Stimulated activated CD4-positive, alpha-beta T cell treated with anti-CD3 and anti-CD28 coated beads, Interleukin-1b, Interleukin-23, amount 100 ng/mL, for 24 hours (primary cell): ENCODE data around the gene CHRND.
A peak's percentile ranks its signal among the peaks of the same experiment; 100 is the strongest.

Source experiments
- DNase-seq, 4 experiments: peaks; one replicate each; pipeline ENCODE4 v3.0.0-alpha.2; 2020; ENCODE audit warnings: low read depth in 4 of 4, low spot score in 1 of 4

Gene CHRND

DNA sequence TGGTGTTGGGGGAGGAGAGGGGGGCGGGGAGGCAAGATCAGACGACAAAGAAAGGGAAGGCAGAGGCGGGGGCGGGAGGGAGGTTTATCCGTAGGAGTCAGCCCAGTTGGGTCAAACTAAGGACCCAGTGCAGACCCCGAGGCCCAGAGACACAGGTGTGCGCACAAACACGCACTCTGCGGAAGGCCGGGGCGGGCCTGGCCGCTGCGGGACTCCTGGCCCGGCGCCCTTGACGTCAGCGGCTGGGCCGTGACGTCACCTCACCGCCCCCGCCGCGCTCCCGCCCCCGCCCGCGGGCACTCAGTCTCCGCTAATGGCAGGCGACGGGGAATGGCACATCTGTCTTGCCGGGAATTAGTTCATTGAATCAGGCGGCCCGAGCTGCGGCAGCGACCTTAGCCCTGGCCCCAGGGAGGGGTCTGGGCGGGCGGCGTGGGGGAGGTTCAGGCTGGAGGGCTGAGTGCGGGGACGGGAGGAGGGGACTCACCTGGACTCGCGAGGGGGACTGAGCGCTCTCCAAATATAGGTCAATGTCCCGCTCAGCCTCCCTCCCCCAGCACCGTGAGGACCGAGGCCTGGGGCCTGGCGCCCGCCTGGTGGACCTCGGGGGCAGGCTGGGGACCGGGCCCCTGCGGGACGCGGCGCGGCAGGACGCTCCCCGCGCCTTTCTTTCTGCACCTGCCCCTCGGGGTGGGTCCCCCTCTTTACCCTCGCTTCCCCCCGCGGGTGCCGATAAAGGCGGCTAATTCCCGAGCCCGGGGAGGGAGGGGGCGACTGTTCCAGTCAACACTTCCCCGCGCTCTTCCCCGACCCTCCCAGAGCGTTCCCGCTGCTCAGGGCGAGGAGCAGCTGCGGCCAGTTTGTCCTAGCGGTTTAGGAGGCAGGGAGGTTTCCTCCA, 22.8 kb upstream of the CHRND start:
- peak in 1 of 4 experiments; percentile 34 for DNase-seq

GRCh38 chr2:232503809-232504323, 22.1 kb upstream of the CHRND start:
- DNase-seq: no peak

DNA sequence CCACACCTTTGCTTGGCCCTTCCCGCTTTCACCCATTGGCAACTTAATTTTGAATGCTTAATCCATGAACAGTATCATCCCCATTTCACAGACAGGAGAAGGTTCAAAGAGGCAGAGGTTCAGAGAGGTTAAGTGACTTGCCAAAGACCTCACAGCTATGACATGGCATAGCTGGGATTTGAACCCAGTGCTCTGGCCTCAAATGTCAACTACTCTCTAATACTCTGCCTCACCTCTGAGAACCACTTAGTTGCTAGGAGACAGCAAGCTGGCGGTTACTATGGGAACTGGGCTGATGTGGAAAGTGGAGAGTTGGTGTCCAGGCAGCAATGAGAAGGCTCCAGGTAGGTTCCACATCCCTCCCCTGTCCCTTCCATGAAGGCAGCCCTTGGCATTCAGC, 21.5 kb upstream of the CHRND start:
- no peak for DNase-seq

GRCh38 chr2:232505856-232506255, 20.1 kb upstream of the CHRND start:
- no peak for DNase-seq

GRCh38 chr2:232506709-232507108, 19.3 kb upstream of the CHRND start:
- DNase-seq: no peak

GRCh38 chr2:232508251-232508650, 17.7 kb upstream of the CHRND start:
- no peak for DNase-seq

DNA sequence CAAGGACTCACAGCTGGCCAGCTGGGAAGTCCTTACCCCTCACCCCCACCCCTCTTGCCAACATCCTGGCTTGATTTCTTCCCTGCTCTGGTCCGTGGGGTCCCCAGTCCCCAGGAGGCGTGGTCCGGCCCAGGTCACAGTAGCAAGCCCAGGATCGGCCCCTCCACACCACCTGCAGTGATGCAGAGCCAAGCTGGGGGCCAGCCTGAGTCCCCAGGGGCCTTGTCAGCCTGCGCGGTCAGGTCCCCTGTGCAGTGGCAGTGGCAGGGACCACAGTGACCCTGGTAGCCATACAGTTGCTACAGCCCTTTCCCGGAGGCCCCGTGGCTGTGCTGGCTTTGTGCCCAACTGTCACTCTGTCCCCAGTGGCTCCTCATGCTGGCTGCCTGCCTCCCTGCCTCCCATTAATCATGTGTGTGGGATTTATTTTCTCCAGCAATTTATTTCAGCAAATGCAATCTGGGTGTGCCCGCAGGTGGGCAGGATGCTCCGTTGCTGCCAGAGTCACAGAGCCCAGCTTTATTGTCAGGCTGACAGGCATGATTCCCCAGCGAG, 14.5 kb upstream of the CHRND start:
- no peak for DNase-seq

DNA sequence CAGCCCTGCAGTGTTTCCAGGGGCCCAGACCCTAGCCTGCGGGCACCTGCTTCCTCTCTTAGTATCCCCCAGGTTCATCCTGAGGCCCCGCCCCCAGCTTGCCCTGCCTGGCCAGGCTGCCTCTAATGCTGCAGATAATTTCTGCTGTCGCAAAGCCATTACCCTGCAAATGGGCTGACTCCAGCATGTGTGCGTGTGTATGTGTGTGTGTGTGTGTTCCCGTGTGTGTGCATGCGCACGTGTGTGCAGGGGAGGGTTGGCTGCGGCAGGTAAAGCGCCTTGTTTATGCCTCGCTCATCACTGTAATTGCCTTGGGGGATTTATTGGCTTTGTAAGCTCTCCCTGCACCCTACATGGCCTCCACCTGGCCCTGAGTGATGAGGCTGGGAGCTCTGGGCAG, 13.4 kb upstream of the CHRND start:
- no peak for DNase-seq

DNA sequence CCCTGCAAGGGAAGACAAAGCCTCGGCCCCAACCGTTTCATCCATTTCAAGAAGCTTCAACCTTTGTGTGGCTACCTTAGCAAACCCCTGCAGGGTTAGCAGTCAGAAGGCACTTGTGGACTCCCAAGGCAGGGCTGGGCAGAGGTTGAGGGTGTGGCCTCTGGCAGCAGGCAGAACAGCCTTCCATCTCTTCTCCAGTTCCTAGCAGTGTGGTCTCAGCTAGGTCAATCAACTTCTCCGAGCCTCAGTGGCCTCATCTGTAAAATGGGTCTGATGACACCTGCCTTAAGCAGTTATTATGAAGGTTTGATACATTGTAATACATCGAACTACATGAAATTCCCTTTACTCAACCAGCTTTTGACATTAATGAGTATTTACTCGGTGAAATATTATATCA, 12.6 kb upstream of the CHRND start:
- no peak for DNase-seq

- DNase-seq: no peak
Observed at GRCh38 chr2:232515639-232516038, 10.3 kb upstream of the CHRND start.

GRCh38 chr2:232516551-232516950, 9.4 kb upstream of the CHRND start:
- DNase-seq: no peak

DNA sequence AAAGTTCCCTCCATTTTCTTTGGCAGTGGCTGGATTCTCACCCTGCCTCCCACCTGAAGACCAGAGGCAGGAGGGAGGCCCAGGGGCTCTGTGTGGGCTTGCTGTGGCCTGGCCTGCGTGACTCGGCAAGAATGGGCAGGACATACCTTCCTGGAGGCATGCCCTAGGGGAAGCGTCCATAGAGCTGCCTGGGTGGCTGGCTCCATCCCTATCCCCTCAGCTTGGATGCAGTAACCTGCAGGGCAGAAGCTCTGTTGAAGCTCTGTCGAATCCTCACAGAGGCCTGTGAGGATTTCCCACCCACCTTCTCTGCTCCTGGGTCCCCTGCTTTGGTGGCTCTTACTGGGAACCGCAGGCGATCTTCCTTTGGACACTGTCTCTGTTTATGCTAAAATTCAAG, 7.1 kb upstream of the CHRND start:
- no peak for DNase-seq

DNA sequence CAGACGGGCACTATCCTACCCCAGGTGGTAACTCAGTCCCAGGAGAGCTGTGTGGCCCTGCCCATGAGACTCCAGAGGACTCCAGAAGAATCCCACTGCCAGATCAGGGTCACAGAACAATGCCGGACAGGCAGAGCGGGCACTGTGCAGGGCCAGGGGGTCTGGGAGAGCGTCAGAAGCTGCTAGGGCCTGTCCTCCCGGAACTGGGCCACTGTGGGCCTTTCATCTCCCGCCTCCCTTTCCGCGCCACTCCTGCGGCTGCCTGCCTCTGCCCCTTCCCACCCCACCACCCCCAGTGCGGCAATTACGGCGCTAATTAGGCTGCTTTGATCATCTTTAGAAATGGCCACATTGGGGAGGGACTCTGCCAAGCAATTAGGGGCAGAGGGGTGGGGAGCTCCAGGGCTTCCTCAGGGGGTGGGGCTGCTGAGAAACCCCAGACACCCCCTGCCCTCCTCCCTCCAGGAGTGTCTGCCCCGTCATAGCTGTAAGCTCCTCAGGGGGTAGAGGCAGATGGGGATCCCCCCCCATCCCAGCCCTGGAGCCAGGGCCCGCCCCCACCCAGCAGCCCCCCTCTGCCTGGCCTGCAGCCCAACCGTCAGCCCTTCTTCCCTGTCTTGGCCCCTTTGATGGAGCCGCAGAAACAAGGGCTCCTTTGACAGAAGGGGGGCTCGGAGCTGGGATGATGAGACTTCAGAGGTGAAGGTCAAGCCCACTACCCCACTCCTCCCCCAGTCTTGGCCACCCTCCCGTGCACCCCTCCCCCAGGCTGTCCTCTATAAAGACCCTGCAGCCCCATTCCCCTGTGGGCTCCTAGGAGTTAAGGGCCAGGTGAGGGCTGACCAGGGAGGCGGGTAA, 6.2 kb upstream of the CHRND start, which contains the start of gene PRSS56:
Gene PRSS56, plus strand, starts transcription at position 808 of the 858 bp plus-strand sequence. CDS start 211 bp downstream, outside the sequence.
- no peak for DNase-seq

GRCh38 chr2:232520489-232520888, 5.5 kb upstream of the CHRND start:
- no peak for DNase-seq

DNA sequence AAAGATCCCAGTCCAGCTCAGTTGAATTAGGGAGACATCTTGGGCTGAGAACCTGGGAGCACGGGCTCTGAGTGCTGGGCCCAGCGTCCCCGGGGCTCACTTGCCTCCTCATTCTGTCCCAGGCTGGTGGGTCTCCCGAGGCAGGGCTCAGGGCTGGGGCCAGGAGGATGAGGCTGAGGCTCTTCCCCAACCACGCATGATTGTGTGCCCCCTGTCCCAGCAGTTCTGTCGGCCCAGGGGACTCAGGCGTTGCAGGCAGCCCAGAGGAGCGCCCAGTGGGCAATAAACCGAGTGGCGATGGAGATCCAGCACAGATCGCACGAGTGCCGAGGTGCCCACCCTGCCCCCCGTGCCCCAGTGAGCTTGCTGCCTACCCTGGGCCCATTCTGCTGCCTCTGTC, 4.9 kb upstream of the CHRND start:
- no peak for DNase-seq

- DNase-seq: peak; percentile 45 to 68 (median 54)
Observed at GRCh38 chr2:232521959-232522622, 3.9 kb upstream of the CHRND start.

GRCh38 chr2:232522623-232523401, 3.1 kb upstream of the CHRND start:
- DNase-seq: no peak

GRCh38 chr2:232523402-232523681, 2.6 kb upstream of the CHRND start:
- DNase-seq: no peak

DNA sequence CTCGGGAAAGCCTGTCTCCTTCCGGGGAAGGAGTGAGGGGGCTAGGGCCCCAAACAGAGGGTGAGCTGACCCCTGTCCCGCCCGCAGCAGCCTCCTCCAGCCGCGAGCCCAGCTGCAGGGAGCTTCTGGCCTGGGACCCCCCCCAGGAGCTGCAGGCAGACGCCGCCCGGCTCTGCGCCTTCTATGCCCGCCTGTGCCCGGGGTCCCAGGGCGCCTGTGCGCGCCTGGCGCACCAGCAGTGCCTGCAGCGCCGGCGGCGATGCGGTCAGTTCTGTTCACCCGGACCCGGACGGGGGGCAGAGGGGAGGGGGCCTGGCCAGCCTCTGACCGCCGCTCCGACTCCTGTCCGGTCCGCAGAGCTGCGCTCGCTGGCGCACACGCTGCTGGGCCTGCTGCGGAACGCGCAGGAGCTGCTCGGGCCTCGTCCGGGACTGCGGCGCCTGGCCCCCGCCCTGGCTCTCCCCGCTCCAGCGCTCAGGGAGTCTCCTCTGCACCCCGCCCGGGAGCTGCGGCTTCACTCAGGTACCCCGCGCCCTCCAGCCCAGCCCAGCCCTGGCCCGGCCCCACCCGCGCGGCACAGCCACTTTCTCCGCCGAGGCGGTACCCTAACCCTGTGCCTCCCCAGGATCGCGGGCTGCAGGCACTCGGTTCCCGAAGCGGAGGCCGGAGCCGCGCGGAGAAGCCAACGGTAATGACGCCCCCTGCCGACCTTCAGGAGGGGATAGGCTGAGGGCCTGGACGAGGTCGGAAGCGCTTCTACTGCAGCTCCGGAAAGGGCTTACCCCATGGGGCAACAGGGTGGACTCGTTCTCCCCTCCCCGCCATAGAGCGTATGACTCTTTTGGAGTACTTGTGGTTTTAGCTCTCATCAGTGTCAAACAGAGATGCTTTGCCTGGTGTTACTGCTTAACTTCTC, 2.0 kb upstream of the CHRND start:
- peak in 2 of 4 experiments; percentile 26 to 27 for DNase-seq
